Measurements from ENCODE around the gene SHISA5. TPM values are rescaled to one million over a fixed set of nuclear protein-coding genes. Genes with fewer than 3 reads are reported as not detected.
"Not testable (repeated sequence)": the region's sequence is repeated elsewhere in the genome, so short reads cannot be mapped to it uniquely, and the experiment has no call there.

The SHISA5 gene, protein sequence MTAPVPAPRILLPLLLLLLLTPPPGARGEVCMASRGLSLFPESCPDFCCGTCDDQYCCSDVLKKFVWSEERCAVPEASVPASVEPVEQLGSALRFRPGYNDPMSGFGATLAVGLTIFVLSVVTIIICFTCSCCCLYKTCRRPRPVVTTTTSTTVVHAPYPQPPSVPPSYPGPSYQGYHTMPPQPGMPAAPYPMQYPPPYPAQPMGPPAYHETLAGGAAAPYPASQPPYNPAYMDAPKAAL
- total RNA-seq, result 188 and 209 TPM in 2 replicates

DNA sequence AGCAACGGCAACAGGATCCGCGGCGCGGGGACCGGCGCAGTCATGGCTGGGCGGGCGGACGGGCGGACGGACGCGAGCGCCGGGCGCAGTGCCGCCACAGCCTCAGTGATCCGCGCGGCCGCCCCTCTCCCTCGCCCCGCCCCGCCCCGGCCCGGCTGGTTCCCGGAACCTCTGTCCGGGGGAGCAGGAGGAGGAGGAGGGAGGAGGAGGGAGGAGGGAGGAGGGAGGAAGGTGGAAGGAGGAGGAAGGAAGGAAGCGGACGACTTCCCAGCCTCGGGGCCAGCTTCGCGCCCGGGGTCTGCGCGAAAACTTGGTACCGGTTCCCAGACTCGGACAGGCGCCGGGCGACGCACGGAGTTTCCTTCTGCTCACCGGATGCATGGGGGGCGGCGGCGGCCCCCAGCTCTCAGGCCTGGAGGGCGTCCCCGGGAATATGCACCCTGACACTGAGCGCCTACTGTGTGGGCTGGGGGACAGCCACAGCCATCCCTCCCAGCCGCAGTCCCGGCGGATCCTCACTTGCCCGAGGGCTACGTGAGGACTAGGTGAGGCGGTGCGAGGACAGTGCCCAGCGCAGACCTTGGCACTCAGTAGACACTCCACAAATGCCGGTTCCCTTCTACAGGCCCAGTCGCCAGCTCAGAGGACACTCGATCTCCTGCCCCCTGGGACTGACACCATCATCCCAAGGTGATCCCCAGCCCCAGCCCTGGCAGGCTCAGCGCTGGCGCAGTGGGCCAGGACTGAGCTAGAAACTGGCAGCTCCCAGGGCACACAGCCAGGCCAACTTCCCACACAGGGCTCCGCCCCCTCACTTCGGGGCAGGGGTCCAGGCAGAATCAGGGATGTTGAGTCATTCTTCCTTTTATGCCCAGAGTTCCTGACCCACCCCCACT is at the start of gene SHISA5:
Gene SHISA5, minus strand, starts transcription at position 124 of the 896 bp plus-strand sequence. Its CDS starts 80 bp downstream, at position 44.
- H3K4me3 ChIP-seq (ENCODE audit: low read depth, low read length), result peak within 1 kb of the TSS; percentile 86
- no peak for DNase-seq (ENCODE audit: low read depth)
- TF ChIP-seq, protein P1, sequence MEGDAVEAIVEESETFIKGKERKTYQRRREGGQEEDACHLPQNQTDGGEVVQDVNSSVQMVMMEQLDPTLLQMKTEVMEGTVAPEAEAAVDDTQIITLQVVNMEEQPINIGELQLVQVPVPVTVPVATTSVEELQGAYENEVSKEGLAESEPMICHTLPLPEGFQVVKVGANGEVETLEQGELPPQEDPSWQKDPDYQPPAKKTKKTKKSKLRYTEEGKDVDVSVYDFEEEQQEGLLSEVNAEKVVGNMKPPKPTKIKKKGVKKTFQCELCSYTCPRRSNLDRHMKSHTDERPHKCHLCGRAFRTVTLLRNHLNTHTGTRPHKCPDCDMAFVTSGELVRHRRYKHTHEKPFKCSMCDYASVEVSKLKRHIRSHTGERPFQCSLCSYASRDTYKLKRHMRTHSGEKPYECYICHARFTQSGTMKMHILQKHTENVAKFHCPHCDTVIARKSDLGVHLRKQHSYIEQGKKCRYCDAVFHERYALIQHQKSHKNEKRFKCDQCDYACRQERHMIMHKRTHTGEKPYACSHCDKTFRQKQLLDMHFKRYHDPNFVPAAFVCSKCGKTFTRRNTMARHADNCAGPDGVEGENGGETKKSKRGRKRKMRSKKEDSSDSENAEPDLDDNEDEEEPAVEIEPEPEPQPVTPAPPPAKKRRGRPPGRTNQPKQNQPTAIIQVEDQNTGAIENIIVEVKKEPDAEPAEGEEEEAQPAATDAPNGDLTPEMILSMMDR (conservative IDR thresholded peaks at IDR 0.05; ENCODE audit: low read depth, low read length), result no peak

DNA sequence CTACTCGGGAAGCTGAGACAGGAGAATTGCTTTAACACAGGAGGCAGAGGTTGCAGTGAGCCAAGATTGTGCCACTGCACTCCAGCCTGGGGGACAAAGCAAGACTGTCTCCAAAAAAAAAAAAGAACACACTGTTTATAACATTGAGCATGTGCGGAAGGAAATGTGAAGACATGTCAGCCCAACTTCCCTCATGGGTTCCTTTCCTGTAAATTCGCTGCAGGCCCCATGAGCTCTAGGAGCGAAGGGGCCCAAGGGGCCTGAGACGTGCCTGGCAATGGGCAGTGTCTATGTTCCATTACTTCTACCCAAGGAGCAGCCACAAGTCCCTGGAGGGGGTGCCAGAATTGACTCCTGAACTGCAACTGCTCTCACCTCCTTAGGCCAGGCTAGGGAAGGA is 49.4 kb upstream of the SHISA5 start:
- no peak overlapping the region for H3K4me3 ChIP-seq (ENCODE audit: low read depth, low read length)
- TF ChIP-seq, protein P1 (conservative IDR thresholded peaks at IDR 0.05; ENCODE audit: low read depth, low read length), result no peak
- DNase-seq (ENCODE audit: low read depth), result no peak

DNA sequence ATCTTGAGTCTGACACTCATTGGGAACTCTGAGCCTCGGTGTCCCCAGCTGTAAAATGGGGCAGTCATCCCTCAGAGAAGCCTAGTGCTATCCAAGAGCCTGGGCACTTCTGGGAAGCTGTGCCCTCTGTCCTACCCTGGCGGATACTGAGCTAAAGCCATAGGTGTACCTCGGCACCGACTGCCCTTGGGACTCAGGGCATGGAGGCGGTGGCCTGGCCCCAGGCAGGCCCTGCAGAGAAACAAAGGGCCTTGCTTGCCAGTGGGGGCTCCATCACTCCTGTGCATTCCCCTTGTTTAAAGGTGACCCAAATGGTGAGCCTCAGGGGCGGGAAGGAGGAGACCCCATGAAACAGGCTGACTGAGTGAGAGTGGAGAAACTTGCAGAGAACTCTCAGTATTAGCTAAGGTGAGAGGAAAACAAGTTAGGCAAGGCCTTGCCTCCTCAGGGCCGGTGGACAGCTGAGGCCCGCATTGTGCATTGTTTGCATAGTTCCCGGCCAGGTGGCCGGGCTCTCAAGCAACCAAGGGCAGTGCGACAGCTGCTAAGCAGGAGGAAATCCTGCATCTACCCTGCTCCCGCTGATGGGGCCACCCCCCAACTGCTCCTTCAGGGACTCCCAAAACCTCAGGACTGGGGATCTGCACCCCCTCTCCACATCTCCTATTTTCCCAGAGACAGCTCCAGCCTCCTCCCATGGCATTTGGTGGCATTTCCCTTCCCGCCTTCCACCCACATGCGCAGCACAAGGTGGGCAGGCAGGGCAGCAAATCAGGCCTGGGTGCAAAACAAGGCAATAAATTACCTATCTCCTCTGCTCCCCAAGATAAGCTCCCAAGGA is 48.4 kb upstream of the SHISA5 start:
- no peak for DNase-seq (ENCODE audit: low read depth)
- H3K4me3 ChIP-seq (ENCODE audit: low read depth, low read length), result no peak overlapping the region
- TF ChIP-seq, protein P1 (conservative IDR thresholded peaks at IDR 0.05; ENCODE audit: low read depth, low read length), result no peak

DNA sequence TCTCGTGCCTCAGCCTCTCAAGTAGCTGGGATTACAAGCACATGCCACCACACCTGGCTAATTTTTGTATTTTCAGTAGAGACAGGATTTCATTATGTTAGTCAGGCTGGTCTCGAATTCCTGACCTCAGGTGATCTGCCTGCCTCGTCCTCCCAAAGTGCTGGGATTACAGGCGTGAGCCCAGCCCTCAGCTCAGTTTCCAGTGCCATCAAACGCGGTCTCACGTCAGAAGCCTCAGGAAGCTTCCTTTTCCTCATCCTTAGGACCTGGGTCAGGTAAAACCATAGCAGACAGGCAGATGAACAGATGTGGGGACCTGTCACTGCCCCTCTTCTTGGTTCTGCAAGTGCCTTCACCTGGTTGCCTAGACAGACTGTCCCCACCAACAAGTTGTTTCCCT is 47.7 kb upstream of the SHISA5 start:
- not testable (repeated sequence) for DNase-seq (ENCODE audit: low read depth); H3K4me3 ChIP-seq (ENCODE audit: low read depth, low read length)

DNA sequence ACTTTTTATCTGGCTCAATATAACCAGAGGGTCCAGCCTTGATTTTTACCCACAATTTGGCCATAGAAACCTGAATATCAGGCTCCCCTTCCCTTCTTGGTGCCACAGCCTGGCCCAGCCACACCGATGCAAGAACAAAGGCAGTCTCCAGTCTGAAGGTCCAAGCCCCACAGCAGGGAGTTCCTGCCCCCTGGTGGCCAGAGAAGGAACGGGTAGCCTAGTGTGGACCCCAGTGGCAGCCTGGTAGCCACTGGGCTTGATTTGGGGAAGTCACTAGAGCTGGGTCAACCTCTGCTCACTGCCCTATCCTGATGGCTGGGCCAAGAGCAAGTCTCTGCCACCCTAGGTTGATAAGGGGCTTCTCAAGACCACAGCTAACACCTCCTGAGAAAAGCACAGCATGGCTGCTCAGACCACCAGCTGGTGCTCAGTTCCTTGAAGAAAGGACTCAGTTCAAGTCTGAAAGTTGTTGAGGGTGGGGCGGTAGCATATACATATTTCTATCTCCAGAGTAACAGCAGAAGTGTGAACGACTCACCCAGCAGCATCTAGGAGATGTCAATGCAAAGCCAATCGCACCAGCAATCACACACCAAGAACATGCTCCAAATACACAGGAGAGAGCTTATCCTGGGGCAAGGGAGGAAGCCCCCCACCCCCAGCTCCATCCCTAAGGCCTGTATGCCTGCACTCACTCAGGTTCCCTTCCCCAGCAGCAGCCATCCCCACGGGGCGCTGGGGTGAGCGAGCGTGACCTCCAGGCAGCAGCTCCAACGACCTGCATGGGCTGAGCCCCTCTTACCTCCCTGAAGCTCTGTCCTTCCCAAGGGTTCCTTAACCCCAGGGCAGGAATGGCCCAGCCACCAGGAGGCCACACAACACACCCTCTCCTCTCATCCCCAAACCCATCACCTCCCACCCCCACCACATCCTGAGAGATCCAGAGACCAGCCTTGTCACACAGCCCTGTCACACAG is 45.0 kb upstream of the SHISA5 start:
- no peak for DNase-seq (ENCODE audit: low read depth)
- no peak overlapping the region for H3K4me3 ChIP-seq (ENCODE audit: low read depth, low read length)
- TF ChIP-seq, protein P1 (conservative IDR thresholded peaks at IDR 0.05; ENCODE audit: low read depth, low read length), result peak; percentile 95

DNA sequence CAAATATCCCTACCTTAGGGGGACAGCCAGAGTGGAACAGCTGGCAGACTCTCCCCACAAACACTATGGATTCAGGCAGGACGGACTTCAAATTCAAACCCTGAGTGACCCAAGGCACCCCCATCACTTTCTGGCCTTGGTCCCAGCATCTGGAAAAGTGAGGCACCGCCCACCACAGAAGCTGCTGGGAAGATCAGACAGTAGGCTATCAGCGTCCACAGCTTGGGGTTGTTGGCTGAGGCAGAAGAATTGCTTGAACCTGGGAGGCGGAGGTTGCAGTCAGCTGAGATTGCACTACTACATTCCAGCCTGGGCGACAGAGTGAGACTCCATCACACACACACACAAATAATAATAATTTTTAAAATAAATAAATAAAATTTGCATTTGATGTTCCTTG is 44.2 kb upstream of the SHISA5 start:
- no peak for DNase-seq (ENCODE audit: low read depth)
- no peak overlapping the region for H3K4me3 ChIP-seq (ENCODE audit: low read depth, low read length)
- TF ChIP-seq, protein P1 (conservative IDR thresholded peaks at IDR 0.05; ENCODE audit: low read depth, low read length), result no peak

Data from epithelial cell of proximal tubule (primary cell).